ENCODE results near the gene CD22. TPM values are rescaled to one million over a fixed set of nuclear protein-coding genes. Genes with fewer than 3 reads are reported as not detected.
"Not testable (repeated sequence)": the region's sequence is repeated elsewhere in the genome, so short reads cannot be mapped to it uniquely, and the experiment has no call there.

The CD22 gene
- total and polyA plus RNA-seq, 2 donors (not counting 1 experiment from before 2014, with no cell fraction given): 692 to 1,437 TPM

DNA sequence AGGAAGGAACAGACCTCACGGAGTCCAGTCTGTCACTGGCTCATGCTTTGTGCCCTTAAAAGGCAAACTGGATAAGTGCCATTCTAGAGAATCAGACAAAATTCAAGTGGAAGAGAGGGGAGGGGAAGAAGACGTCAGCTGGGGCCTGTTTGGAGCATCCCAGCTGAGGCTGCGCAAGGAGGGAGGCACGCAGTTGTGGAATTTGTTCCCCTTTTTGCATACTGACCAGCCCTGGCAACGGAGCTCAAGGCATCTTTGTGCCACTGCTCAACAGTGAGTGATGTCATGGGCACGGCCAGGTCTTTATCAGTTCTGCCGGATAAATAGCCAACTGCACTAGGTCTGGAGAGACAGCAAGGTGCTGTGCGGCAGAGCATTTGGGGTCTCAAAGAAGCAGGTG is 41.7 kb downstream of the CD22 start, which contains the start of gene GPR42:
Gene GPR42 (plus strand): TSS at position 347 of the 400 bp plus-strand sequence. CDS start 292 bp downstream, outside the sequence.
- Histone ChIP-seq H3K4me3 (ENCODE audit: control extremely low read depth in 1 of 5, extremely low read depth in 1 of 5, insufficient read depth in 1 of 5, low read depth in 2 of 5, low read length in 4 of 5) (no peak within 1 kb of the TSS), H3K27ac (ENCODE audit: low read length in 2 of 2) (no peak within 1 kb of the TSS), H3K36me3 (replicated peaks in 1 of 2; ENCODE audit: control extremely low read depth in 1 of 2, control insufficient read depth in 1 of 2, extremely low read depth in 1 of 2, insufficient read depth in 2 of 2, low read length in 1 of 2) (no peaks in the 10 kb centered on the region), H2AFZ (ENCODE audit: insufficient read depth, low read depth, low read length, poor library complexity, severe bottlenecking) (no peak within 1 kb of the TSS), H3K4me1 (ENCODE audit: control insufficient read depth in 2 of 2, insufficient read depth in 2 of 2, low read length in 2 of 2) (peaks cover 0 to 3% of the 10 kb centered on the region in 2 donors), H3K4me2 (replicated peaks; ENCODE audit: low read depth, low read length, poor library complexity, severe bottlenecking) (no peak within 1 kb of the TSS), H3K9me3 (ENCODE audit: control extremely low read depth in 1 of 3, control insufficient read depth in 2 of 3, insufficient read depth in 1 of 3, low read length in 2 of 3) (peaks cover 0 to 5% (median 1%) of the 10 kb centered on the region in 3 donors), H3K27me3 (replicated peaks in 1 of 4; ENCODE audit: control extremely low read depth in 1 of 4, control insufficient read depth in 3 of 4, insufficient read depth in 4 of 4, low read length in 3 of 4) (no peaks in the 10 kb centered on the region), H4K20me1 (ENCODE audit: control insufficient read depth, insufficient read depth, low read length, poor library complexity, severe bottlenecking) (no peaks in the 10 kb centered on the region), H3K9ac (ENCODE audit: low read length) (no peak within 1 kb of the TSS), H3K79me2 (ENCODE audit: control insufficient read depth, insufficient read depth, low read length) (no peaks in the 10 kb centered on the region)
- ChIA-PET CTCF (no interaction called here), POLR2A (no interaction called here)
- Mint-ChIP-seq H3K4me1 (peaks cover 4% of the 10 kb centered on the region), H3K27me3 (no peaks in the 10 kb centered on the region), H3K27ac (no peak within 1 kb of the TSS), H3K9me3 (ENCODE audit: insufficient read depth) (no peaks in the 10 kb centered on the region), H3K4me3 (no peak within 1 kb of the TSS)
- intact Hi-C loops (cut with micrococcal nuclease): no loop called here
- ATAC-seq (ENCODE audit: low read depth) (no peak), DNase-seq (no peak)
- TF ChIP-seq, protein P1, sequence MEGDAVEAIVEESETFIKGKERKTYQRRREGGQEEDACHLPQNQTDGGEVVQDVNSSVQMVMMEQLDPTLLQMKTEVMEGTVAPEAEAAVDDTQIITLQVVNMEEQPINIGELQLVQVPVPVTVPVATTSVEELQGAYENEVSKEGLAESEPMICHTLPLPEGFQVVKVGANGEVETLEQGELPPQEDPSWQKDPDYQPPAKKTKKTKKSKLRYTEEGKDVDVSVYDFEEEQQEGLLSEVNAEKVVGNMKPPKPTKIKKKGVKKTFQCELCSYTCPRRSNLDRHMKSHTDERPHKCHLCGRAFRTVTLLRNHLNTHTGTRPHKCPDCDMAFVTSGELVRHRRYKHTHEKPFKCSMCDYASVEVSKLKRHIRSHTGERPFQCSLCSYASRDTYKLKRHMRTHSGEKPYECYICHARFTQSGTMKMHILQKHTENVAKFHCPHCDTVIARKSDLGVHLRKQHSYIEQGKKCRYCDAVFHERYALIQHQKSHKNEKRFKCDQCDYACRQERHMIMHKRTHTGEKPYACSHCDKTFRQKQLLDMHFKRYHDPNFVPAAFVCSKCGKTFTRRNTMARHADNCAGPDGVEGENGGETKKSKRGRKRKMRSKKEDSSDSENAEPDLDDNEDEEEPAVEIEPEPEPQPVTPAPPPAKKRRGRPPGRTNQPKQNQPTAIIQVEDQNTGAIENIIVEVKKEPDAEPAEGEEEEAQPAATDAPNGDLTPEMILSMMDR (IDR thresholded peaks at IDR 0.05): no peak
- no peak for TF ChIP-seq EZH2 (IDR thresholded peaks at IDR 0.05; ENCODE audit: borderline replicate concordance, insufficient read depth, low read depth, low read length, poor library complexity, severe bottlenecking)
- 96% methylated on average over 3 of the region's 8 CpGs for WGBS (ENCODE audit: insufficient coverage)

DNA sequence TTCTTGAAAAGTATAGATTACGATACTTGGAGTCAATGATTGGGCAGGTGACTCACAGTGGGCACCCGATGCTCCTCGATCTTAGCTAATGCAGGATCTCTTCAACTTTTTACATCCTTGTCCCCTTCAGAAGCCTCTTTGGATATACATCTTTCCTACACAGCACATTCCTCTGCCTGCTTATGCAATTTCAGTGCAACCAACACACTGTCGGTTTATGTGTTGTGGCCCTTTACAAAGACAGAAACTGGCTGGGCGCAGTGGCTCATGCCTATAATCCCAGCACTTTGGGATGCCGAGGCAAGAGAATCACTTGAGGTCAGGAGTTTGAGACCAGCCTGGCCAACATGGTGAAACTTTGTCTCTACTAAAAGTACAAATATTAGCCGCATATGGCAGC is 44.5 kb downstream of the CD22 start:
- no peak for TF ChIP-seq EZH2 (IDR thresholded peaks at IDR 0.05; ENCODE audit: borderline replicate concordance, insufficient read depth, low read depth, low read length, poor library complexity, severe bottlenecking)
- TF ChIP-seq, protein P1 (IDR thresholded peaks at IDR 0.05): no peak
- no peaks in the 10 kb centered on the region for H3K36me3 ChIP-seq (replicated peaks in 1 of 2; ENCODE audit: control extremely low read depth in 1 of 2, control insufficient read depth in 1 of 2, extremely low read depth in 1 of 2, insufficient read depth in 2 of 2, low read length in 1 of 2)
- H3K9ac ChIP-seq (ENCODE audit: low read length): no peak overlapping the region
- peaks cover 18% of the 10 kb centered on the region for H3K4me1 Mint-ChIP-seq
- no peak overlapping the region for H2AFZ ChIP-seq (ENCODE audit: insufficient read depth, low read depth, low read length, poor library complexity, severe bottlenecking)
- H3K9me3 ChIP-seq (ENCODE audit: control extremely low read depth in 1 of 3, control insufficient read depth in 2 of 3, insufficient read depth in 1 of 3, low read length in 2 of 3): peaks cover 1 to 5% (median 4%) of the 10 kb centered on the region in 3 donors
- peaks cover 13 to 14% of the 10 kb centered on the region in 2 donors for H3K4me1 ChIP-seq (ENCODE audit: control insufficient read depth in 2 of 2, insufficient read depth in 2 of 2, low read length in 2 of 2)
- no peaks in the 10 kb centered on the region for H3K79me2 ChIP-seq (ENCODE audit: control insufficient read depth, insufficient read depth, low read length)
- H3K27me3 Mint-ChIP-seq: no peaks in the 10 kb centered on the region
- no peak overlapping the region for H3K27ac ChIP-seq (ENCODE audit: low read length in 2 of 2)
- H3K4me3 ChIP-seq (ENCODE audit: control extremely low read depth in 1 of 5, extremely low read depth in 1 of 5, insufficient read depth in 1 of 5, low read depth in 2 of 5, low read length in 4 of 5): no peak overlapping the region
- DNase-seq: no peak
- ChIA-PET POLR2A (no interaction called here), CTCF (no interaction called here)
- H4K20me1 ChIP-seq (ENCODE audit: control insufficient read depth, insufficient read depth, low read length, poor library complexity, severe bottlenecking): no peaks in the 10 kb centered on the region
- no peak overlapping the region for H3K4me3 Mint-ChIP-seq
- H3K27me3 ChIP-seq (replicated peaks in 1 of 4; ENCODE audit: control extremely low read depth in 1 of 4, control insufficient read depth in 3 of 4, insufficient read depth in 4 of 4, low read length in 3 of 4): no peaks in the 10 kb centered on the region
- 90% methylated on average over 5 of the region's 7 CpGs for WGBS (ENCODE audit: insufficient coverage)
- H3K27ac Mint-ChIP-seq: no peak overlapping the region
- intact Hi-C loops (cut with micrococcal nuclease): no loop called here
- no peak for ATAC-seq (ENCODE audit: low read depth)
- H3K4me2 ChIP-seq (replicated peaks; ENCODE audit: low read depth, low read length, poor library complexity, severe bottlenecking): no peak overlapping the region
- no peaks in the 10 kb centered on the region for H3K9me3 Mint-ChIP-seq (ENCODE audit: insufficient read depth)

DNA sequence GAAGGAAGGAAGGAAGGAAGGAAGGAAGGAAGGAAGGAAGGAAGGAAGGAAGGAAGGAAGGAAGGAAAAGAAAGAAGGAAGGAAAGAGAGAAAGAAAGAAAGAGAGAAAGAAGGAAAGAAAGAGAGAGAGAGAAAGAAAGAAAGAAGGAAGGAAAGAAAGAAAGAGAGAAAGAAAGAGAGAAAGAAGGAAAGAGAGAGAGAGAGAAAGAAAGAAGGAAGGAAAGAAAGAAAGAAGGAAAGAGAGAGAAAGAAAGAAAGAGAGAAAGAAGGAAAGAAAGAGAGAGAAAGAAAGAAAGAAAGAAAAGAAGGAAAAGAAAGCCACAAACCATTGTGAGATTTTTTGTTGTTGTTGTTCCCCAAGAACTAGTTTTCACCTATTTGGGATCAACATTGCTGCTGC is 45.0 kb downstream of the CD22 start:
- H3K4me2 ChIP-seq (replicated peaks; ENCODE audit: low read depth, low read length, poor library complexity, severe bottlenecking); H3K9me3 ChIP-seq (ENCODE audit: control extremely low read depth in 1 of 3, control insufficient read depth in 2 of 3, insufficient read depth in 1 of 3, low read length in 2 of 3); H3K9ac ChIP-seq (ENCODE audit: low read length); POLR2A ChIA-PET; intact Hi-C loops (cut with micrococcal nuclease); H3K36me3 ChIP-seq (replicated peaks in 1 of 2; ENCODE audit: control extremely low read depth in 1 of 2, control insufficient read depth in 1 of 2, extremely low read depth in 1 of 2, insufficient read depth in 2 of 2, low read length in 1 of 2); DNase-seq; H4K20me1 ChIP-seq (ENCODE audit: control insufficient read depth, insufficient read depth, low read length, poor library complexity, severe bottlenecking); H3K79me2 ChIP-seq (ENCODE audit: control insufficient read depth, insufficient read depth, low read length); H3K27me3 ChIP-seq (replicated peaks in 1 of 4; ENCODE audit: control extremely low read depth in 1 of 4, control insufficient read depth in 3 of 4, insufficient read depth in 4 of 4, low read length in 3 of 4); H3K27ac Mint-ChIP-seq; H2AFZ ChIP-seq (ENCODE audit: insufficient read depth, low read depth, low read length, poor library complexity, severe bottlenecking); H3K27ac ChIP-seq (ENCODE audit: low read length in 2 of 2); H3K4me3 Mint-ChIP-seq; H3K27me3 Mint-ChIP-seq; ATAC-seq (ENCODE audit: low read depth); H3K9me3 Mint-ChIP-seq (ENCODE audit: insufficient read depth); H3K4me3 ChIP-seq (ENCODE audit: control extremely low read depth in 1 of 5, extremely low read depth in 1 of 5, insufficient read depth in 1 of 5, low read depth in 2 of 5, low read length in 4 of 5): not testable (repeated sequence)
- peaks cover 18% of the 10 kb centered on the region for H3K4me1 Mint-ChIP-seq
- CTCF ChIA-PET: interaction anchor here (1.2 kb wide), 1 partner anchor 21 kb away, joined by 5 read pairs; no protein-coding TSS in a partner anchor
- peaks cover 13 to 14% of the 10 kb centered on the region in 2 donors for H3K4me1 ChIP-seq (ENCODE audit: control insufficient read depth in 2 of 2, insufficient read depth in 2 of 2, low read length in 2 of 2)
